ENCODE results near the gene KIRREL1. TPM values are rescaled to one million over a fixed set of nuclear protein-coding genes. Genes with fewer than 3 reads are reported as not detected.
A peak's percentile ranks its signal among the peaks of the same experiment; 100 is the strongest.

The KIRREL1 gene
- total and polyA plus RNA-seq, 2 experiments from 2014 or later, result 8.2 to 33.2 TPM

- H3K9me3 ChIP-seq (ENCODE audit: low read depth), result no peaks in the 10 kb centered on the region
- no peaks in the 10 kb centered on the region for H3K4me1 ChIP-seq (ENCODE audit: low read depth)
- peak; percentile 88 for TF ChIP-seq CTCF (IDR thresholded peaks at IDR 0.05; ENCODE audit: low read depth, low read length)
- H3K36me3 ChIP-seq, result peaks cover 6% of the 10 kb centered on the region
- no peak overlapping the region for H3K27ac ChIP-seq
- H3K4me3 ChIP-seq, result no peak overlapping the region
- peak; percentile 35 to 53 for DNase-seq (ENCODE audit: low read depth in 1 of 2, low spot score in 1 of 2)
- H3K27me3 ChIP-seq, result no peaks in the 10 kb centered on the region
Measured at GRCh38 chr1:158095737-158096335, 102.4 kb downstream of the KIRREL1 start.

GRCh38 chr1:158098256-158098655 lies 104.8 kb downstream of the KIRREL1 start:
- Histone ChIP-seq H3K36me3 (no peaks in the 10 kb centered on the region), H3K4me3 (no peak overlapping the region), H3K27ac (no peak overlapping the region), H3K4me1 (ENCODE audit: low read depth) (no peaks in the 10 kb centered on the region), H3K27me3 (no peaks in the 10 kb centered on the region), H3K9me3 (ENCODE audit: low read depth) (no peaks in the 10 kb centered on the region)
- no peak for DNase-seq (ENCODE audit: low read depth in 1 of 2, low spot score in 1 of 2)
- no peak for TF ChIP-seq CTCF (IDR thresholded peaks at IDR 0.05; ENCODE audit: low read depth, low read length)

- H3K4me1 ChIP-seq (ENCODE audit: low read depth), result no peaks in the 10 kb centered on the region
- no peaks in the 10 kb centered on the region for H3K27me3 ChIP-seq
- no peak overlapping the region for H3K4me3 ChIP-seq
- no peaks in the 10 kb centered on the region for H3K36me3 ChIP-seq
- TF ChIP-seq CTCF (IDR thresholded peaks at IDR 0.05; ENCODE audit: low read depth, low read length), result no peak
- H3K9me3 ChIP-seq (ENCODE audit: low read depth), result no peaks in the 10 kb centered on the region
- no peak for DNase-seq (ENCODE audit: low read depth in 1 of 2, low spot score in 1 of 2)
- no peak overlapping the region for H3K27ac ChIP-seq
Measured at GRCh38 chr1:158099185-158099584, 105.7 kb downstream of the KIRREL1 start.

GRCh38 chr1:158100498-158100897 lies 107.1 kb downstream of the KIRREL1 start:
- TF ChIP-seq CTCF (IDR thresholded peaks at IDR 0.05; ENCODE audit: low read depth, low read length), result no peak
- H3K4me1 ChIP-seq (ENCODE audit: low read depth), result no peaks in the 10 kb centered on the region
- H3K27ac ChIP-seq, result no peak overlapping the region
- H3K27me3 ChIP-seq, result no peaks in the 10 kb centered on the region
- no peaks in the 10 kb centered on the region for H3K36me3 ChIP-seq
- no peaks in the 10 kb centered on the region for H3K9me3 ChIP-seq (ENCODE audit: low read depth)
- H3K4me3 ChIP-seq, result no peak overlapping the region
- DNase-seq (ENCODE audit: low read depth in 1 of 2, low spot score in 1 of 2), result no peak

GRCh38 chr1:158101455-158101854 lies 108.0 kb downstream of the KIRREL1 start:
- no peak for DNase-seq (ENCODE audit: low read depth in 1 of 2, low spot score in 1 of 2)
- Histone ChIP-seq H3K36me3 (no peaks in the 10 kb centered on the region), H3K27me3 (no peaks in the 10 kb centered on the region), H3K27ac (no peak overlapping the region), H3K9me3 (ENCODE audit: low read depth) (no peaks in the 10 kb centered on the region), H3K4me3 (no peak overlapping the region), H3K4me1 (ENCODE audit: low read depth) (no peaks in the 10 kb centered on the region)
- TF ChIP-seq CTCF (IDR thresholded peaks at IDR 0.05; ENCODE audit: low read depth, low read length), result no peak

Measured in cardiac muscle cell (in vitro differentiated cells and primary cell).